Measurements from ENCODE around the gene FAM13A. TPM values are rescaled to one million over a fixed set of nuclear protein-coding genes. Genes with fewer than 3 reads are reported as not detected.

Gene FAM13A
- total and polyA plus RNA-seq, 2 of the 4 experiments (the other 2 are of a cell fraction) = 13.1 to 22.0 TPM

DNA sequence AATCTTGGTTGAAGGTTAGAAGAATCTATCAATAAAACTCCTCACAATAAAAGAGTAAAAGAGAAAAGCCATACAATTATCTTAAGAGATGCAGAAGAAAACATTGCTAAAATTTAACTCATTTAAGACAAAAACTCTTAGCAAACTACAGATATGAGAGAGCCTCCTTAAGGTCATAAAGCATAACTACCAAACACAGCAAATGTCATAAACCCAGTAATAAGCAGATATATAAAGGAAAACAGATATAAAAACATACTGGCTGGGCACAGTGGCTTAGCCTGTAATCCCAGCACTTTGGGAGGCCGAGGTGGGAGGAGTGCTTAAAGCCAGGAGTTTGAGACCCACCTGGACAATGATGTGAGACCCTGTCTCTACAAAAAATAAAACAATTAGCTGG lies 165.3 kb downstream of the FAM13A start:
- Histone ChIP-seq H2AK5ac (ENCODE audit: low read depth, low read length) (no peak overlapping the region), H3K4me2 (ENCODE audit: low read depth, low read length) (no peak overlapping the region), H3K9me3 (ENCODE audit: control insufficient read depth, insufficient read depth, low read length) (no peaks in the 10 kb centered on the region), H3K9me1 (ENCODE audit: insufficient read depth, low read length) (no peaks in the 10 kb centered on the region), H3K56ac (ENCODE audit: extremely low read depth, insufficient read depth, low read length) (no peak overlapping the region), H3K14ac (replicated peaks; ENCODE audit: low read depth, low read length) (no peak overlapping the region), H3K36me3 (ENCODE audit: control insufficient read depth, insufficient read depth, low read length) (no peaks in the 10 kb centered on the region), H2BK15ac (ENCODE audit: low read depth, low read length) (no peak overlapping the region), H2BK20ac (ENCODE audit: low read depth, low read length) (no peak overlapping the region), H3K27me3 (ENCODE audit: control insufficient read depth, insufficient read depth, low read length) (no peaks in the 10 kb centered on the region), H4K20me1 (ENCODE audit: insufficient read depth, low read length) (no peaks in the 10 kb centered on the region), H4K8ac (ENCODE audit: low read depth in 2 of 2, low read length in 2 of 2) (no peak overlapping the region), H2BK120ac (ENCODE audit: low read depth, low read length) (no peak overlapping the region), H3K4me3 (ENCODE audit: insufficient read depth, low read depth, low read length) (no peak overlapping the region), H4K5ac (ENCODE audit: low read depth, low read length) (no peak overlapping the region), H3K18ac (ENCODE audit: low read depth, low read length) (no peak overlapping the region), H2AFZ (replicated peaks; ENCODE audit: low read length, poor library complexity) (no peak overlapping the region), H3K27ac (ENCODE audit: insufficient read depth, low read length) (no peak overlapping the region), H4K91ac (ENCODE audit: insufficient read depth, low read depth, low read length) (no peak overlapping the region), H3K9ac (ENCODE audit: low read depth, low read length) (no peak overlapping the region), H3K79me1 (ENCODE audit: low read depth in 1 of 2, low read length in 2 of 2) (no peaks in the 10 kb centered on the region), H3K4ac (ENCODE audit: low read depth, low read length) (no peak overlapping the region), H2BK5ac (ENCODE audit: low read depth, low read length, poor library complexity, severe bottlenecking) (no peak overlapping the region), H3K4me1 (ENCODE audit: control insufficient read depth, insufficient read depth, low read length) (no peaks in the 10 kb centered on the region), H3K23ac (ENCODE audit: low read depth, low read length) (no peak overlapping the region), H2AK9ac (replicated peaks; ENCODE audit: low read depth, low read length, poor library complexity) (no peak overlapping the region)
- BruUV-seq (replicated peaks) = no TSS peak
- dilution Hi-C loops (cut with HindIII; ENCODE audit: low sequenced_read_pairs, unreplicated experiment) = no loop called here
- DNase-seq (no peak), ATAC-seq (ENCODE audit: low read depth) (no peak)
- intact Hi-C loops (cut with micrococcal nuclease) = no loop called here
- no peak for TF ChIP-seq USF2 (IDR thresholded peaks at IDR 0.05; ENCODE audit: low read depth, low read length)
- TF ChIP-seq RCOR1 (IDR thresholded peaks at IDR 0.05; ENCODE audit: insufficient replicate concordance, low read length) = no peak
- TF ChIP-seq RFX5 (IDR thresholded peaks at IDR 0.05; ENCODE audit: low read depth, low read length) = no peak
- no peak for TF ChIP-seq FOS (IDR thresholded peaks at IDR 0.05; ENCODE audit: low read depth, low read length)
- TF ChIP-seq, protein P1, sequence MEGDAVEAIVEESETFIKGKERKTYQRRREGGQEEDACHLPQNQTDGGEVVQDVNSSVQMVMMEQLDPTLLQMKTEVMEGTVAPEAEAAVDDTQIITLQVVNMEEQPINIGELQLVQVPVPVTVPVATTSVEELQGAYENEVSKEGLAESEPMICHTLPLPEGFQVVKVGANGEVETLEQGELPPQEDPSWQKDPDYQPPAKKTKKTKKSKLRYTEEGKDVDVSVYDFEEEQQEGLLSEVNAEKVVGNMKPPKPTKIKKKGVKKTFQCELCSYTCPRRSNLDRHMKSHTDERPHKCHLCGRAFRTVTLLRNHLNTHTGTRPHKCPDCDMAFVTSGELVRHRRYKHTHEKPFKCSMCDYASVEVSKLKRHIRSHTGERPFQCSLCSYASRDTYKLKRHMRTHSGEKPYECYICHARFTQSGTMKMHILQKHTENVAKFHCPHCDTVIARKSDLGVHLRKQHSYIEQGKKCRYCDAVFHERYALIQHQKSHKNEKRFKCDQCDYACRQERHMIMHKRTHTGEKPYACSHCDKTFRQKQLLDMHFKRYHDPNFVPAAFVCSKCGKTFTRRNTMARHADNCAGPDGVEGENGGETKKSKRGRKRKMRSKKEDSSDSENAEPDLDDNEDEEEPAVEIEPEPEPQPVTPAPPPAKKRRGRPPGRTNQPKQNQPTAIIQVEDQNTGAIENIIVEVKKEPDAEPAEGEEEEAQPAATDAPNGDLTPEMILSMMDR (conservative IDR thresholded peaks at IDR 0.05; ENCODE audit: low read depth, low read length) = no peak
- TF ChIP-seq MAZ (IDR thresholded peaks at IDR 0.05; ENCODE audit: borderline replicate concordance, low read depth, low read length) = no peak
- TF ChIP-seq BHLHE40 (IDR thresholded peaks at IDR 0.05; ENCODE audit: low read depth, low read length) = no peak
- no peak for TF ChIP-seq POLR2A (IDR thresholded peaks at IDR 0.05; ENCODE audit: low read depth, low read length)
- no peak for TF ChIP-seq NFE2L2 (IDR thresholded peaks at IDR 0.05; ENCODE audit: low read depth, low read length)
- no peak for TF ChIP-seq MAFK (IDR thresholded peaks at IDR 0.05; ENCODE audit: low read depth, low read length)
- in situ Hi-C loops (cut with MboI; ENCODE audit: low sequenced_read_pairs) = no loop called here
- POLR2A ChIA-PET (ENCODE audit: unreplicated experiment) = no interaction called here
- 80% methylated on average over 1 of the region's 1 CpG; no CpG with 5 or more reads in 1 of the 2 experiments for WGBS, 2 experiments (ENCODE audit: extremely low coverage in 2 of 2, insufficient read length in 1 of 2)
- CTCF ChIA-PET = no interaction called here

Measured in IMR-90 (cell line).